ENCODE measurements around the gene CES3. TPM values are rescaled to one million over a fixed set of nuclear protein-coding genes. Genes with fewer than 3 reads are reported as not detected.
A peak's percentile ranks its signal among the peaks of the same experiment; 100 is the strongest.
"Not testable (repeated sequence)": the region's sequence is repeated elsewhere in the genome, so short reads cannot be mapped to it uniquely, and the experiment has no call there.

CES3 gene
- polyA plus RNA-seq, 2 of the 4 experiments (the other 2 are of a cell fraction), result 2.1 to 3.8 TPM

- peaks cover 8% of the 10 kb centered on the region; the same call in 2 of the 3 replicates for H3K4me1 ChIP-seq
- H3K4me3 ChIP-seq, result no peak overlapping the region
- peak; percentile 81 to 90 for DNase-seq (ENCODE audit: low read depth in 1 of 2, low spot score in 1 of 2)
- ChIA-PET CTCF (interaction anchor here (0.6 to 3.1 kb wide), 67 partner anchors 7 to 522 kb away, joined by 3 to 65 read pairs (median 4); partner anchors contain the start of genes B3GNT9, CES3, CES4A and EXOC3L1), POLR2A (no interaction called here)
- FAIRE-seq, result no peak
- H3K4me2 ChIP-seq, result peak overlapping the region; percentile 41
- peaks cover 8% of the 10 kb centered on the region; the same call in 1 of the 3 replicates for H3K9me3 ChIP-seq
- ATAC-seq, result peak; percentile 93 to 96
- peak overlapping the region; percentile 26 to 38; a peak in 3 of 6 replicates for H3K27ac ChIP-seq
- TF ChIP-seq CHD4 (IDR thresholded peaks at IDR 0.05; ENCODE audit: borderline replicate concordance), result no peak
- TF ChIP-seq CTCF (IDR thresholded peaks at IDR 0.05), result peak; percentile 89
- TF ChIP-seq USF2 (IDR thresholded peaks at IDR 0.05), result no peak
- no peak for TF ChIP-seq KDM1A (IDR thresholded peaks at IDR 0.05; ENCODE audit: low read depth)
- peak; percentile 75 for TF ChIP-seq SMC3 (IDR thresholded peaks at IDR 0.05)
- TF ChIP-seq RAD21 (conservative IDR thresholded peaks at IDR 0.05 in 1 of 2, IDR thresholded peaks at IDR 0.05 in 1 of 2), result peak; percentile 89 to 90
- WGBS (ENCODE audit: missing lambda C conversion rate), result 4% methylated on average over 8 of the region's 8 CpGs
Measured at GRCh38 chr16:66954097-66954659, 6.9 kb upstream of the CES3 start.

GRCh38 chr16:66955363-66956153 is 5.5 kb upstream of the CES3 start:
- DNase-seq (ENCODE audit: low read depth in 1 of 2, low spot score in 1 of 2); H3K4me3 ChIP-seq; H3K4me2 ChIP-seq; H3K9me3 ChIP-seq; ATAC-seq; POLR2A ChIA-PET; FAIRE-seq; H3K4me1 ChIP-seq; H3K27ac ChIP-seq: not testable (repeated sequence)
- CTCF ChIA-PET, result interaction anchor here (1.0 to 15.9 kb wide), 6 partner anchors 11 to 214 kb away, joined by 3 to 216 read pairs (median 6); partner anchors contain the start of gene NOL3
- 83% methylated on average over 17 of the region's 17 CpGs for WGBS (ENCODE audit: missing lambda C conversion rate)

- POLR2A ChIA-PET, result not testable (repeated sequence)
Measured at GRCh38 chr16:66956154-66956457, 5.0 kb upstream of the CES3 start.

GRCh38 chr16:66958857-66959703 is 2.0 kb upstream of the CES3 start:
- no peak for TF ChIP-seq EHMT2 (IDR thresholded peaks at IDR 0.05; ENCODE audit: low read depth)
- no peak for TF ChIP-seq KDM5A (IDR thresholded peaks at IDR 0.05)
- TF ChIP-seq NR3C1 (IDR thresholded peaks at IDR 0.05), result no peak
- TF ChIP-seq HES2 (IDR thresholded peaks at IDR 0.05), result no peak
- TF ChIP-seq EP300 (IDR thresholded peaks at IDR 0.05), result no peak
- TF ChIP-seq POLR2A (IDR thresholded peaks at IDR 0.05; ENCODE audit: low read length), result no peak
- CTCF ChIA-PET, result interaction anchor here (0.6 to 15.9 kb wide), 20 partner anchors 8 to 239 kb away, joined by 3 to 216 read pairs (median 8); no protein-coding TSS in a partner anchor

More at GRCh38 chr16:66956154-66956457, 5.0 kb upstream of the CES3 start:
- CTCF ChIA-PET, result interaction anchor here (0.9 to 15.9 kb wide), 9 partner anchors 11 to 242 kb away, joined by 3 to 216 read pairs (median 6); partner anchors contain the start of gene NOL3
- not testable (repeated sequence) for H3K4me1 ChIP-seq; ATAC-seq; H3K9me3 ChIP-seq; H3K4me3 ChIP-seq; FAIRE-seq; H3K27ac ChIP-seq; H3K4me2 ChIP-seq; DNase-seq (ENCODE audit: low read depth in 1 of 2, low spot score in 1 of 2)
- 77% methylated on average over 1 of the region's 1 CpG for WGBS (ENCODE audit: missing lambda C conversion rate)

More at GRCh38 chr16:66958857-66959703, 2.0 kb upstream of the CES3 start:
- Histone ChIP-seq H3K4me1 (no peaks in the 10 kb centered on the region), H3K9me3 (no peaks in the 10 kb centered on the region), H3K27ac (no peak overlapping the region), H3K4me2 (no peak overlapping the region), H3K4me3 (no peak overlapping the region)
- ATAC-seq, result no peak
- POLR2A ChIA-PET, result no interaction called here
- FAIRE-seq, result no peak
- no peak for DNase-seq (ENCODE audit: low read depth in 1 of 2, low spot score in 1 of 2)
- WGBS (ENCODE audit: missing lambda C conversion rate), result 53% methylated on average over 7 of the region's 7 CpGs
